Caki2 (cell line): ENCODE data around the gene KCNIP1. TPM values are rescaled to one million over a fixed set of nuclear protein-coding genes. Genes with fewer than 3 reads are reported as not detected.

Experiments
- DNase-seq: peaks from one replicate; pipeline ENCODE4 v3.0.0-alpha.2; 2015; ENCODE audit warnings: low read depth
- in situ Hi-C: cut with HindIII; loops from 2 replicates; pipeline ENCODE4 v1.10.0; 2016; ENCODE audit warnings: low sequenced_read_pairs, low pct_unique_long_range_greater_than_20kb, mixed read lengths
- total RNA-seq: library from RNA; depleted of rRNA; stranded (reverse); fragments of >200 nt; shearing (Covaris generic); gene quantifications from 2 replicates; pipeline ENCODE4 v1.2.3, GENCODE V29; 2014; ENCODE audit warnings: low replicate concordance

KCNIP1 gene
- total RNA-seq, 1 experiment from 2014 or later, result not detected

DNA sequence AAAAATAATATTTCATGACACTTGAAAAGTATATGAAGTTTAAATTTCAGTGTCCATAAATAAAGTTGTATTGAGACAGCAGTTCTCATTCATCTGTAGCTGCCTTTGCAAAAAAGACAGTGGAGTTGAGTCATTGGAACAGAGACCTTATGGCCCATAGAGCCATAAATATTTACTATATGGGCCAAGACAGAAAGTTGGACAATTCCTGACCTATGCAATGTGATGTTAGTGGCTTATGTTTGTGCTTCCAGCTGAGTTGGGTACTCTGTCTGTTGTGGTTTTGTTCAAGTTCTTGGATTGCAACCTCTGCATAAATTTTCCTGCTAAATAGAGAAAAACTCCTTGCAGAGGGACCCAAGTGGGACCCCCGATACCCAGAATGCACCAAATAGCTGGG, 69.8 kb downstream of the KCNIP1 start:
- in situ Hi-C loops, result no loop called here
- no peak for DNase-seq

DNA sequence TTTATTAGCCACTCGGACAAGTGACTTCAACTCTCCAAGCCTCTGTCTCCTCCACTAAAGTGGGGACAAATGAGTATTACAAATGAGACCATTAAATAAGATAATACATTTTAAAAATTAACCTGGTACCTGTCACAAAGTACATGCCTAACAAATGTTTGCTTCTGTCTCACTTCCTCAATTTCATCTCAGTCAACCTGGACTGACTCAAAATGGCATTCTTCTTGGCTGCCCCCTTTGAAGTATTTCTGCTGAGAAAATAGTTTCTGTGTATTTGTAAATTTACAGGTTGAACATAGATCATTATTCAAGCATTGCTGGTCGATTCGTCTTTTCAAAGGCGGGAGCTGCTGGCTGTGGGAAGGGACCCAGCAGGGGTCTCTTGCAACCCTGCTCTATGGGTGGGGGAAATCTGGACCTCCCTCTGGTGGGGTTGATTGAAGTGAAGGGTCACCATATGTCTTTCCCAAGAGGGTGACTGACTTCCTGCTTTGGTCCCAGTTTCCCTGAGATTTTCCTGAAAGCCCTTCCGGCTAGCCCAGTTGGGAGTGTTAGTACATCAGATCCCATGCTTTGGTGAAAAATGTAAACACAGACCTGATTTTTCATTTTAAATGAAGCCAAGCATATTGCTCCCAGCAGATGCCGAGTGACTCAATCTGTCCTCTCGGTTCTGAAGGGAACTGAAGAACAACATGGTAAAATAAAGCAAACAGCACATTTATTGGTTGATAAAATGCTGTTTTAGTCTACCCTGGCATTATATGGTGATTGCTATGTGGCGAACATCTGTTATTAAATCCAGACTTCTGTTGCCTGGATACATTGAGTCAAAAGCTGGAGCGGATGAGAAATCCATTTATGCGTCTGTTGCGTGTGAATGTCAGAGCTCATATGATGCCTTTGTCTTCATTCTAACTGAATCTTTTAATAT, 73.0 kb downstream of the KCNIP1 start:
- DNase-seq, result no peak
- in situ Hi-C loops, result no loop called here

DNA sequence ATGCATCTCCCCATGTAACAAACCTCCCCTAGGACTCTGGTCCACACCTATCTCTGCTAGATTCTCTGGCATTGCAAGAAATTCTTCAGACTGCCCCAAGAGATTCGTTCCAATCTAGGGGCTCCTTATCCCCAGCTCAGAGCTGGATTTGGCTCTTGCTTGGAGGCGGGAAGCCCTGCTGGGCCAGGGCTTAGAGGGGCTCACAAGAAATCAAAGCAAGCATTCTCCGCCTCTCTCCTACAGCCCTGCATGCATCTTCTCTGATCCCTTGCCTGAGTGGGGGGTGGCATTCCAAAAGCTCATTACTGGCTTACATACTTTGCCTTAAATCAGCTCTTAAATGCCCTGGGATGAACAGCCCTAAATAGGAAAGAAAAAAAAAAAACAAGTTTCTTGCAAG, 75.8 kb downstream of the KCNIP1 start:
- in situ Hi-C loops, result no loop called here
- DNase-seq, result no peak

DNA sequence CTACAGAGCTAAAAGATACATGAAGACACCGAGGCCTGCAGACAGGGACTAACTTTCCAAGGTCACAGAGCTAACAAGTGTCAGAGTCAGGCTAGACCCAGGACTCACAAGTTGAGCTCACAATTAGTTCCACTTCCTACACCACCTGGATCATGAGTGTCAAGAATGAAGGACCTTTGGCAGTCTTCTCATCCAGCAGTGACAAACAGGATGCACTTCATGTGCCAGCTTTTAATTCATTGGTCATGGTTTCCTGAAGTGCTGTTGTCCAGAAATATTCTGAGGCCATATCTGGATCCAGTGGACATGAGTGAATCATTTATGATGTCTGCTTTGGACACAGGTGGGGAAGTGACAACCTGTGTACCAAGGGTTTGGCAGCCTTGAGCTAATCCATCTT, 77.4 kb downstream of the KCNIP1 start:
- no peak for DNase-seq
- in situ Hi-C loops, result no loop called here

DNA sequence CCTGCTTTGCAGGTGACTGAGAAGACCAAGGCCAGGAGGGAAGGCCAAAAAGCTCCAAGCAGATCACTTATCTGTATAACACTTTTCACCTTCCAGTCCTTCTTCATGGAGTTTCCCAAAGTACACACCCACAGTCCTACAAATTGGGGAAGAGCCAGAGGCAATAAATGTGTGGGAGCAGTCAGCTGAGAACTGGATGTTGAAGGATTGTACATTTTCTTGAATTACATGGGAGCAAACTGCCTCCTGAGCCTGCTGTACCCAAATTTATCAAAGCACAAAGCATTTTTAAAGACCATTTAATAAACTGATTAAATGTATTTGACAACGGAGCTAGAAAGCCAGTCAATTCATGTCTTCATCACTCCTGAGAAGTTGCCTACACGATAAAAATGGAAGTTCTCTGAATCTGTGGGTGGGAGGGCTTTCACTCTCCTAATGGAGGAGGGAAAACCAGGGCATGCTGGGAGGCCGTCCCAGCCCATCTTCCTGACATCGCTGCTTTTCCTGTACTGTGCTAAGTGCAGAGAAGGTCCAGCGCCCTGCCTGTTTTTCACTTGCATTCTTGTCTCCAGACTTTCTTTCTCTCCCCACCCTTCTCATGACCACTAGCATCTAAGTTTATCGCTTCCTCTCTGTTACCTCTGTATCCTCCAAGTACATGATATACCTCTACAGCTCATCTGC, 79.0 kb downstream of the KCNIP1 start:
- DNase-seq, result no peak
- in situ Hi-C loops, result no loop called here

DNA sequence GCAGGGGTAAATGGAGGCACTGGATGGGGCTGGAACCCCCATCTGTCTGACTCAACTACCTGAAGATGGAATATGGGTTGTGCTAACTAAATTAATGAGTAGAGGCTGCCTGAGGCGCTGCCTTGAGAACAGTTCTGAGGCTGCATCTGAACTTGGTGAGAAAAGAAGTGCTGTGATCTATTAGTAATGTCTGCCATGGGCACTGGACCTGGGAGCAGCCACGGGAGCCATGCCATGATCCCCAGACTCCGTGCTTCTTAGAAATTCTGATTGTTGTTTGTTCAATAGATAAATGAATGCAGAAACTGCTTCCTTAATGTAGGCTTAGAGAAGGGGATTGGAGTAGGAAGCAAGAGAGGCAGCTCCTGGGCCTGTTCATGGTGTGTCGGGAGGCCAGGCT, 80.2 kb downstream of the KCNIP1 start:
- DNase-seq, result no peak
- in situ Hi-C loops, result no loop called here

DNA sequence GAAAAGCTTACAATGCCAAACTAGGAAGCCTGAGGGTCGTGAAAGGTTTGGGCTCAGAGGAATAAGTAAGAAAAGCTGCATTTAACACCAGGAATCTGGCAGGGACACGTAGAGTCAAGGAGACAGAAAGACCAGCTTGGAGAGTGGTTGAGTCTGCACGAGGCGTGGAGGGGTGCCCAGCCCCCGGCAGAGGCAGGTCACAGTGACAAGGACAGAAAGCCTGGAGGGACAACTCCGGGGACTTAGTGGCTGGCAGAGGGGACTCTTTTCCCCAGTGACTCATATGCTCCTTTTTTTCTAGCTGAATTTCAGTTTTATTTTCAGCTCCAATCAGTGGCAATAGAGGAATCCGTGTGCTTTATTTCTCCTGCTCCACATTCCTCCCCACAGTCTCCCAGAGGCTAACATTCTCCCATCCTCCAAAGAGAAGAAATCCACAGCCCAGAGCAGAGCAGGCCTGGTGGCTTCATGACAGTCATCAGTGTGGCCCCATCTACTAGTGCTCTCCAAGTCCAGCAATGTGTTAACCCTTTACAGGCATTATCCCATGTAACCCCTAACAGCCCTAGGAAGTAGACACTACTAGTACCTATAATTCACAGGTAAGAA, 80.7 kb downstream of the KCNIP1 start:
- in situ Hi-C loops, result no loop called here
- no peak for DNase-seq

DNA sequence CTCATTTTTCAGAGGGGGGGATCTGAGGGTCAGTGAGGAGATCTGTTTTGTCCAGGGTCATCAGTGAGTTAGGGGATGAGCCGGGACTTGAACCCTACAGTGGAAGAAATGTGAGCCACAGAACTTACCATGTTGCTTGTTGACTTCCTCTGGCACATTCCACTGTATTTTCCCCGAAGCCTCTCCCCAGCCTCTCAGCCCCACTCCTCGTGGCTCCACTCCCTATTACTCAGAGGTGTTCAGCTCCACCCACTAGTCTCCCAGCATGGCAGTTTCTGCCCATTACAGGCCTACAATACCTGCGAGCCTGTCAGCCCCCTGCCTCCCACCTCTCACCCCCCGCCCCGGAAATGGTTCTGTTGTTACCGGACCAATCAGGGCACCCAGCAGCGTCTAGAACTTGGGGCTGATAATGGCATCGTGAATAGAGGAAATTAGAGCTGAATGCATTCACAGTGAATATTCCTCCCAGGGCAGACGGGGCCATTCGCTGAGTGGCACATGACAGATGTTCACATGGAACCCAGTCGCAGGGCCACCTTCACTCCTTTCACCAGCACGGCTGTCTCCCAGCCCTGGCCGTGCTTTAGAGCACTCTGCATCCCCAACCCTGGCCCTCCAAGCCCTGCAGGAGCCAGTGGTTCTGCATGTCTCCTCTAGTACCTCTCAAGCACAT, 81.6 kb downstream of the KCNIP1 start:
- no peak for DNase-seq
- in situ Hi-C loops, result no loop called here

DNA sequence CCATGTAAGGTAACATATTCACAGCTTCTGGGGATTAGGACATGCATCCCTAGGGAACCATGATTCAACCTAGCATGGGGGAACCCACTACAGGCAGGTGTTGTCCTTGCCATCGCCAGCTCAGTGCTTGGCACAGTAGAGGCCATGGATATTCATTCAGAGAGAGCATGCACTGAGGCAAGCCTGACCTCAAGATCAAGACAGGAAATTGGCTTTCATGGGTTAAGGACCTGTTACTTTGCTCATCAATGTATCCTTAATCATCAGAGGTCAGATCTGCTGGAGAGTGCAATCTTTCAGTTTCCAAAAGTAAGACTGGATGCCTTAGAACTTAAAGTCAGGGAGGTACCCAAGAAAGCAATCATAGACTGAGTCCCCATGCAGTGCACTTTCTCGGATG, 84.0 kb downstream of the KCNIP1 start:
- no peak for DNase-seq
- in situ Hi-C loops, result no loop called here

DNA sequence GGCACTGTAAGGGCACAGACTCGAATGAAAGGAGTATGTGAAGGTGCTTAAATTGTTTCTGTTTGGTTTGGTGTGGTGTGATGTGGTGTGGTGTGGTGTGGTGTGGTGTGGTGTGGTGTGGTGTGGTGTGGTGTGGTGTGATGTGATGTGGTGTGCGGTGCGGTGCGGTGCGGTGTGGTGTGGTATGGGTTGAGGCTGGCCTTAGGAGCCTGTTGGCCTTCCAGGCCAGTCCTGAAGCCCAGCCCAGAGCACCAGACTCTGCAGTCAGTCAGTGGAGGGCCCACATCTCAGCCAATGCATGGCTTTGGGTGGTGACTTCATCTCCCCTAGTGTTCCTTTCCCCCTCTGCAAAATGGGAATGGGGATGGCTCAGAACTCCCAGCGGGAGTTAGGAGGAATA, 85.8 kb downstream of the KCNIP1 start:
- in situ Hi-C loops, result no loop called here
- DNase-seq, result no peak

DNA sequence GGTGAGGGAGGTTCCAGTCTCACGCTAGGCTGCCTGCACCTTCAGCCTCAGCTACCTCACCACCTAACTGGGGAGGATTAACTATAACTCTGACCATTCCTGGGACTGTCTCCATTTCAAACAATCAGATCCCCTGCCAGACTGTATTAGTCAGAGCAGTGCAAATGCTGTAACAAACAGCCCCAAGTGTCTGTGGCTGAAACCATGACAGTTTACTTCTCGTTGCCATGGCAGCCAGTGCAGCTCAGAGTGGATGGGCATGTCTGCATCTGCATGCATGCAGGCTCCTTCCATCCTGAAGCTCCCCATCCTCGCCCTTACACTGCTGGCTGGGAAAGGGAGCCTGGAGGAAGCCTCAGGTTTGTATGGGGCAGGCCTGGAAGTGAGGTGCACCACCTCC, 86.7 kb downstream of the KCNIP1 start:
- DNase-seq, result no peak
- in situ Hi-C loops, result no loop called here

DNA sequence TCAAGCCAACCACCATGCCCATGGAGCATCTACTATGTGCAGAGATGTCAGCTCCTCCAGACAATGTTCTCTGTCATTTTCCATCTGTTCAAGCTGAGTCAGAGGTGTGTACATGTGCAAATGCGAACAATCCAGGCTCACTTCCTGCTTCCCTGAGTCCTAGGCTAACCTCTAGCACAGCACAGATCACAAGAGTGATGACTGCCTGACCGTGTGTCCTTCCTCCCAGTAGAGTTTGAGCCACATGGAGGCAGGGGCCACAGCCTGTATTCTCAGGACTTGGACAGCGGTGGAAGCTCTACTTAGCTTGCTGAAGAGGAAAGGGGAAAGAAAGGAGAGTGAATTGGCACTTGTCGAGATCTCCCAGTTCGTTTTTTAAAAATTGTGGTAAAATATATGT, 87.2 kb downstream of the KCNIP1 start:
- DNase-seq, result peak; percentile 26
- in situ Hi-C loops, result no loop called here

DNA sequence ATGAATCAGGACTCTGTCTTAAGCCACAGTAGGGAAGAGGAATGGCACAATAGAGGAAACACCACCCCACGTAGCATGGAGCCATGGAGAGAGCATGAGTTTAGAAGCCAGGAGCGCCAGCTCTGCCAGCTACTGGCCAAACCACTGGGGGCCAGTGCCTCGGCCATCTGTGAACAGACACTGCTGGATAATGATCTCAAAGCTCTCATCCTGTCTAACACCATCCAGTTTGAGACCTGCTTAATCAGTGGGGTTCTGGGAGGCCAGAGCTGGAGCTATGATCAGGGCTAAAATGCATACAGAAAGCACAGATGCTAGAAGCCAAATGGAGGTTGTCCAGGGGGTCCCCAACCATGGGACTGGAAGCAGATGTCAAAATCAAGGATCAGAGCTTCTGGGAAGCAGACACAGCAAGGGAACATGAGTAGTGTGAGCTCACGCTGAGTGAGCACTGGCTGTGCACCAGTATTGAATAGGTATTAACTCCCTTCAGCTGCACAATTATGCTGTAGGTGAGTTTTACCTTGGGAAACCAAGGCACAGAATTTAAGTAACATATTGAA, 92.7 kb downstream of the KCNIP1 start:
- no peak for DNase-seq
- in situ Hi-C loops, result no loop called here

DNA sequence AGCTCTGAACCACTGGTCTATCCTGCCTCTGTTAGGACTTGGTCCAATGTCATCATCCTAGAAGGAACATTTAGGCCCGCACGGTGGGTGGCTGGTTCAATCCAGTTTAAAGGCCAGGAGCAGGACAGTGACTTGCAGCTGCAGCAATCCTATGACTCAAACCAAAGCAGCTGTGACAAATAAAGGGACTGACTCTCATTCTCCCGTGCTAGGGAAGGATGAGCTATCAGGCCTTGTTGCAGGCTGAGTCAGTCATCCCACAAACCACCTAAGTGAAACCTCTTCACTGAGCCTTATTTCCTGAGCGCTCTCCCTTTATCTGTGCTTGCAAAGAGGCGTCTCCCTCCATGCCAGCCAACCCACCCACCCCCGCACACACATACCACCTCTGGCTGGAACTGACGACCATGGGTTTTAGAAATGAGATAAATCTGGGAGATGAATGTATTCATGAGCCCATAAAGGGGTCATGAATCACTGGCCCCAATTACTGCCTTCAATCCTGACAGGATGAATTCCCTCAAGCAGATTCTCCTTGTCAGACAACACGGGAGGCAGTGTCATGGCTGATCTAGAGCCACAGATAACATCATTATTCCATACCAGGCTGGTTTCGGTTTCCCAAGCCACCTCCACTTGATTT, 93.4 kb downstream of the KCNIP1 start:
- peak; percentile 90 for DNase-seq
- in situ Hi-C loops, result no loop called here

DNA sequence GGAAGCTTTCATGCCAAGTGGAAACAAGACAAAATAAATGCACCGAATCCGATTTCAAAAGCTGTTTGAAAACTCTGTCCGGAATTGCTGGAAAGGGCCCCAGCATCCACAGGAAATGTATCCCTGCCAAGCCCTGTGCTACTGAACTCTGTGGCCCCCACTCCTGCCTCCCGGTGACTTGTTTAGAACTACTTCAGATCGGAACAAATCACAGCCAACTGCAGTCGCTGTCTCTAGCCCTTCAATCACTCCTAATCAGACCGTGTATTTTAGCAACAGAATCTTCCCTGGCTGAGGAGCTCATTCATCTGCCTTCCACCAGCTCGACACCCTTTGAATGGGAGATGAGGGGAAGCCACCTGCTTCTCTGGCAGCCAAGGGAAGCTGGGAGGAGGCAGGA, 94.1 kb downstream of the KCNIP1 start:
- DNase-seq, result no peak
- in situ Hi-C loops, result no loop called here

DNA sequence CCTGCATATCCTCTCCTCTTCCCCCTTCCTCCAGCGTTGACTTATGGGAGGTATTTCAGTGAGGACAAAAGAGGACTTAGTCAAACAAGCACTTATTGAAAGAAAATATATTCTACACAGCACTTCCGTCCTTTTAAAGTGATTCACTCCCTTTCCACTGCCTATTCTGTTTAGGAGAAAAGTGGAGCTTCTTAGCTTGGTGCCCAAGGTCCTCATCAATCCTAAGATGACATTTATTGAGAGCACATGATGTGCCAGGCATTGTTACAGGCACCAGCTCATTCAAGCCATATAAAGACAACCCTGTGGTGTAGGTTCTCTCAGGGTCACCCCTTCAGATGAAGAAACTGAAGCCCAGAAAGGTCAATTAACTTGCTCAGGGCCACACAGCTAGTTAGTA, 95.9 kb downstream of the KCNIP1 start:
- in situ Hi-C loops, result no loop called here
- DNase-seq, result no peak

DNA sequence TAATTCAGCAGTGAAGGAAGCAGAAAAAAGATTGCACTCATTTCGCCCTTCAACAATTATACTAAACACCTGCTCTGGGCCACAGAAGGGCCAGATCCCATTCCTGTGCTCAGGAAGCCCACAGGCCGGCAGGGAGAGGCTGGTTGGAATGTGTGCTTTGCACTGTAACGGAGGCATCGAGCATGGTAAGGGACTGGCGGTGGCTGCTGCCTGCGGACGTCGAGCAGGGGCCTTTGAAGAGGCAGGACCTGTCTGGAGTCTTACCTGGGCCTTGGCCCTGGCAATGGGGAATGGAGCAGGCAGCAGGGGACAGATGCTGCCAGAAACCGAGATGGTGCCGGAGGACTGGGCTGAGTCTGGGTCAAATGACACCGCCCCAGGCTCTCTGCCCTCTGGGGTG, 97.8 kb downstream of the KCNIP1 start:
- no peak for DNase-seq
- in situ Hi-C loops, result no loop called here

DNA sequence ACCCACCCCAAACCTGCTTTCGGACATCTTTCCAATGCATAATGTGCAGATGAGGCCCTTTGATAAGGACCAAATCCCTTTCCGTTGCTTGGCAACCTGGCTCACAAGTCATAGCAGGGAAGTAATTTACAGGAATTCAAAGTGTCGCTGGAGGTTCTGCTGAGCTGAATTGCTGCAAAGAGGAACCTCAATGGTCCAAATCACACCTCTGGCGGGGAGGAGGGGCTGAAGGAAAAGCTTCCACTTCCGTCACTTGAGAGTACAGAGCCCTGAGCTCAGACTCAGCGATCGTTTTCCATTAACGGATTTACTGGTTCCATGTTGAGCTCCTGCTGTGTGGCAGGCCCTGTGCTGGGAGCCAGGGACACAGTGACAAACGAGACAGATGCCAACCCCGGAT, 99.3 kb downstream of the KCNIP1 start:
- in situ Hi-C loops, result no loop called here
- no peak for DNase-seq
